Measurements from ENCODE around the gene FOSL2.

FOSL2 gene

DNA sequence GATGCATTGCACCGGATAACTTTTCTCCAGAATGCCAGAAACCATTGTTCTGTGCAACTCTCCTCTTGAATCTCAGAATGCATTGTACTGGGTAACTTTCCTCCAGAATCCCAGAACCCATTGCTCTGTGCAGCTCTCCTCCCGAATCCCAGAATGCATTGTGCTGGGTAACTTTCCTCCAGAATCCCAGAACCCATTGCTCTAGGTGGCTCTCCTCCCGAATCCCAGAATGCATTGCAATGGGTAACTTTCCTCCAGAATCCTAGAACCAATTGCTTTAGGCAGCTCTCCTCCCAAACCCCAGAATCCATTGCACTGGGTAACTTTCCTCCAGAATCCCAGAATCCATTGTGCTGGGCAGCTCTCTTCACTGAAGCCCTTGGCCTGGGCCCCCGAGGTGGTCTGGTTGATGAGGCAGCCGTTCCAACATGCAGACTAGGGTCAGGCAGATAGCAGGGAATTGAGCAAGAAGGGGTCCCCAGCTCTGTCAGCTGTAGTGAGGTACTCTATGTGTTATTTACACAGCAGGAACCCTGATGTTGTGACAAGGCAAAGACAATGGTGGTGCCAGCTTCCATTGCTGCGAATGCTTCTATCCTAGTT is 9.4 kb downstream of the FOSL2 start:
- TF ChIP-seq EZH2 (IDR thresholded peaks at IDR 0.05; ENCODE audit: borderline replicate concordance, low read length): no peak
- no peak for TF ChIP-seq CTCF (IDR thresholded peaks at IDR 0.05; ENCODE audit: low read length)
- no peaks in the 10 kb centered on the region for H3K4me1 ChIP-seq (ENCODE audit: insufficient read depth, low read length, severe bottlenecking)
- no peaks in the 10 kb centered on the region for H3F3A ChIP-seq (ENCODE audit: insufficient read depth, low read length)
- H3K4me3 ChIP-seq (ENCODE audit: low read depth, low read length, poor library complexity, severe bottlenecking): no peak overlapping the region
- no peaks in the 10 kb centered on the region for H3K9me2 ChIP-seq (ENCODE audit: low read depth, low read length)
- no peaks in the 10 kb centered on the region for H3K9me3 ChIP-seq (ENCODE audit: low read length)
- no peaks in the 10 kb centered on the region for H3K79me2 ChIP-seq (ENCODE audit: insufficient read depth, low read length)
- no peaks in the 10 kb centered on the region for H4K20me1 ChIP-seq (ENCODE audit: insufficient read depth, low read length)
- H3K27me3 ChIP-seq (ENCODE audit: insufficient read depth, low read length): no peaks in the 10 kb centered on the region
- H3K9ac ChIP-seq (ENCODE audit: low read length): no peak overlapping the region
- H3K27ac ChIP-seq (ENCODE audit: low read depth, low read length, poor library complexity, severe bottlenecking): no peak overlapping the region
- H2AFZ ChIP-seq (ENCODE audit: low read length): no peak overlapping the region
- no peak overlapping the region for H3K4me2 ChIP-seq (ENCODE audit: low read length)
- H3K36me3 ChIP-seq (ENCODE audit: insufficient read depth, low read length): no peaks in the 10 kb centered on the region

- H3K9me3 ChIP-seq (ENCODE audit: low read length): no peaks in the 10 kb centered on the region
- no peaks in the 10 kb centered on the region for H3K4me1 ChIP-seq (ENCODE audit: insufficient read depth, low read length, severe bottlenecking)
- no peak overlapping the region for H2AFZ ChIP-seq (ENCODE audit: low read length)
- H4K20me1 ChIP-seq (ENCODE audit: insufficient read depth, low read length): no peaks in the 10 kb centered on the region
- no peaks in the 10 kb centered on the region for H3K27me3 ChIP-seq (ENCODE audit: insufficient read depth, low read length)
- H3K9me2 ChIP-seq (ENCODE audit: low read depth, low read length): no peaks in the 10 kb centered on the region
- no peak overlapping the region for H3K9ac ChIP-seq (ENCODE audit: low read length)
- H3K27ac ChIP-seq (ENCODE audit: low read depth, low read length, poor library complexity, severe bottlenecking): no peak overlapping the region
- no peaks in the 10 kb centered on the region for H3F3A ChIP-seq (ENCODE audit: insufficient read depth, low read length)
- H3K4me2 ChIP-seq (ENCODE audit: low read length): no peak overlapping the region
- no peak for TF ChIP-seq CTCF (IDR thresholded peaks at IDR 0.05; ENCODE audit: low read length)
- no peaks in the 10 kb centered on the region for H3K36me3 ChIP-seq (ENCODE audit: insufficient read depth, low read length)
- no peaks in the 10 kb centered on the region for H3K79me2 ChIP-seq (ENCODE audit: insufficient read depth, low read length)
- no peak overlapping the region for H3K4me3 ChIP-seq (ENCODE audit: low read depth, low read length, poor library complexity, severe bottlenecking)
These were observed 10.8 kb downstream of the FOSL2 start for GRCh38 chr2:28403370-28403956.

- Histone ChIP-seq H3K9me2 (ENCODE audit: low read depth, low read length) (no peaks in the 10 kb centered on the region), H3K27ac (ENCODE audit: low read depth, low read length, poor library complexity, severe bottlenecking) (no peak overlapping the region), H3K9me3 (ENCODE audit: low read length) (no peaks in the 10 kb centered on the region), H3K79me2 (ENCODE audit: insufficient read depth, low read length) (no peaks in the 10 kb centered on the region), H3K4me3 (ENCODE audit: low read depth, low read length, poor library complexity, severe bottlenecking) (no peak overlapping the region), H3K27me3 (ENCODE audit: insufficient read depth, low read length) (no peaks in the 10 kb centered on the region), H3K4me2 (ENCODE audit: low read length) (no peak overlapping the region), H2AFZ (ENCODE audit: low read length) (no peak overlapping the region), H3K4me1 (ENCODE audit: insufficient read depth, low read length, severe bottlenecking) (no peaks in the 10 kb centered on the region), H3K9ac (ENCODE audit: low read length) (no peak overlapping the region), H3F3A (ENCODE audit: insufficient read depth, low read length) (no peaks in the 10 kb centered on the region), H3K36me3 (ENCODE audit: insufficient read depth, low read length) (no peaks in the 10 kb centered on the region), H4K20me1 (ENCODE audit: insufficient read depth, low read length) (no peaks in the 10 kb centered on the region)
- TF ChIP-seq EZH2 (IDR thresholded peaks at IDR 0.05; ENCODE audit: borderline replicate concordance, low read length) (no peak), CTCF (IDR thresholded peaks at IDR 0.05; ENCODE audit: low read length) (no peak)
These were observed 11.4 kb downstream of the FOSL2 start for GRCh38 chr2:28404086-28404485.
